Hepatocyte (in vitro differentiated cells): Measurements from ENCODE around the gene IGFBP7. TPM values are rescaled to one million over a fixed set of nuclear protein-coding genes. Genes with fewer than 3 reads are reported as not detected.
"Not testable (repeated sequence)": the region's sequence is repeated elsewhere in the genome, so short reads cannot be mapped to it uniquely, and the experiment has no call there.

ENCODE experiments used
- DNase-seq: peaks from one replicate; pipeline ENCODE4 v3.0.0-alpha.2; 2016; ENCODE audit warnings: low spot score
- H2AFZ ChIP-seq: fragments of 200-600 bp; sonication (generic); 2 replicates; pipeline ENCODE4 v1.6.0; 2016; ENCODE audit warnings: antibody characterized with exemption, mild to moderate bottlenecking
- H3K27ac ChIP-seq: fragments of 200-600 bp; sonication (generic); 2 replicates; pipeline ENCODE4 v1.5.1; 2016; ENCODE audit warnings: mild to moderate bottlenecking
- H3K27me3 ChIP-seq: fragments of 200-600 bp; sonication (generic); 2 replicates; pipeline ENCODE4 v1.6.1; 2016
- H3K36me3 ChIP-seq: fragments of 200-600 bp; sonication (generic); replicated peaks from 2 replicates; pipeline ENCODE4 v1.5.1; 2016; ENCODE audit warnings: low read depth; ENCODE audit not compliant: insufficient read depth
- H3K4me1 ChIP-seq: fragments of 200-600 bp; sonication (generic); 2 replicates; pipeline ENCODE4 v1.5.1; 2016; ENCODE audit warnings: mild to moderate bottlenecking, moderate library complexity; ENCODE audit not compliant: insufficient read depth
- H3K4me2 ChIP-seq: fragments of 200-600 bp; sonication (generic); 2 replicates; pipeline ENCODE4 v1.6.0; 2016
- H3K4me3 ChIP-seq: fragments of 200-600 bp; sonication (generic); 2 replicates; pipeline ENCODE4 v1.5.1; 2016; ENCODE audit warnings: mild to moderate bottlenecking
- H3K79me2 ChIP-seq: fragments of 200-600 bp; sonication (generic); 2 replicates; pipeline ENCODE4 v1.6.0; 2017; ENCODE audit warnings: mild to moderate bottlenecking
- H3K9me2 ChIP-seq: fragments of 200-600 bp; sonication (generic); replicated peaks from 2 replicates; pipeline ENCODE4 v1.6.0; 2017; ENCODE audit warnings: mild to moderate bottlenecking; ENCODE audit not compliant: insufficient read depth
- H3K9me3 ChIP-seq: fragments of 200-600 bp; sonication (generic); 2 replicates; pipeline ENCODE4 v1.5.1; 2016; ENCODE audit warnings: low read depth, mild to moderate bottlenecking
- H4K20me1 ChIP-seq: fragments of 200-600 bp; sonication (generic); 2 replicates; pipeline ENCODE4 v1.6.0; 2016; ENCODE audit warnings: mild to moderate bottlenecking; ENCODE audit not compliant: insufficient read depth, poor library complexity, severe bottlenecking
- CTCF ChIP-seq: fragments of 200-600 bp; sonication (generic); IDR thresholded peaks from 2 replicates; pipeline ENCODE4 v1.5.1; 2016; ENCODE audit warnings: antibody characterized with exemption, mild to moderate bottlenecking; ENCODE audit not compliant: poor library complexity
- EZH2 ChIP-seq: fragments of 200-600 bp; sonication (generic); IDR thresholded peaks from 2 replicates; pipeline ENCODE4 v1.6.1; 2016; ENCODE audit warnings: antibody characterized with exemption, mild to moderate bottlenecking, borderline replicate concordance
- EZH2phosphoT487 ChIP-seq: fragments of 200-600 bp; sonication (generic); IDR thresholded peaks from one replicate; pipeline ENCODE4 v1.6.1; 2018; ENCODE audit warnings: antibody characterized with exemption, mild to moderate bottlenecking, low read depth, moderate library complexity; ENCODE audit not compliant: unreplicated experiment, severe bottlenecking
- WGBS: methylation state at CpG from one replicate; pipeline ENCODE4 v1.1.6; 2016; ENCODE audit warnings: low lambda C conversion rate; ENCODE audit errors: missing lambda C conversion rate; 5-methylcytosine and 5-hydroxymethylcytosine counted together
- polyA plus RNA-seq: library from polyadenylated mRNA; unstranded; fragments of >200 nt; fragmentation: Nextera tagmentation; extraction: Ambion mirVana; gene quantifications from 2 replicates; pipeline ENCODE4 v1.2.1, GENCODE V29; 2016
- total RNA-seq: library from RNA; depleted of rRNA; stranded (reverse); fragments of >200 nt; gene quantifications from 2 replicates; pipeline ENCODE4 v1.2.3, GENCODE V29; 2014

The IGFBP7 gene
- total and polyA plus RNA-seq, 2 experiments from 2014 or later, result 73.4 to 122 TPM

GRCh38 chr4:57061395-57061794, 48.8 kb downstream of the IGFBP7 start:
- no peak overlapping the region for H3K27ac ChIP-seq

GRCh38 chr4:57060717-57061067, 49.5 kb downstream of the IGFBP7 start:
- H3K4me3 ChIP-seq, H3K36me3 ChIP-seq, H2AFZ ChIP-seq, H3K4me2 ChIP-seq, H4K20me1 ChIP-seq, H3K9me2 ChIP-seq, H3K27ac ChIP-seq, DNase-seq, H3K79me2 ChIP-seq, H3K9me3 ChIP-seq, H3K27me3 ChIP-seq: not testable (repeated sequence)
- peaks cover 32% of the 10 kb centered on the region for H3K4me1 ChIP-seq
- 94% methylated on average over 6 of the region's 6 CpGs for WGBS

More at GRCh38 chr4:57061395-57061794, 48.8 kb downstream of the IGFBP7 start:
- no peaks in the 10 kb centered on the region for H3K36me3 ChIP-seq
- H3K79me2 ChIP-seq, result no peaks in the 10 kb centered on the region
- no peak for DNase-seq
- TF ChIP-seq CTCF (no peak), EZH2 (no peak), EZH2phosphoT487 (no peak)
- no peak overlapping the region for H3K4me2 ChIP-seq
- no peaks in the 10 kb centered on the region for H4K20me1 ChIP-seq
- H2AFZ ChIP-seq, result no peak overlapping the region
- no peaks in the 10 kb centered on the region for H3K9me3 ChIP-seq
- no peaks in the 10 kb centered on the region for H3K9me2 ChIP-seq
- peaks cover 28% of the 10 kb centered on the region for H3K4me1 ChIP-seq
- H3K4me3 ChIP-seq, result no peak overlapping the region
- WGBS, result 73% methylated on average over 5 of the region's 5 CpGs
- no peaks in the 10 kb centered on the region for H3K27me3 ChIP-seq

GRCh38 chr4:57059890-57060716, 50.1 kb downstream of the IGFBP7 start:
- no peak for TF ChIP-seq EZH2phosphoT487
- no peak for TF ChIP-seq CTCF
- TF ChIP-seq EZH2, result no peak
- Histone ChIP-seq H3K4me1 (peaks cover 32% of the 10 kb centered on the region), H3K79me2 (no peaks in the 10 kb centered on the region), H3K9me2 (no peaks in the 10 kb centered on the region), H3K27me3 (no peaks in the 10 kb centered on the region), H3K4me3 (no peak overlapping the region), H3K4me2 (no peak overlapping the region), H3K9me3 (no peaks in the 10 kb centered on the region), H3K36me3 (no peaks in the 10 kb centered on the region), H4K20me1 (no peaks in the 10 kb centered on the region), H3K27ac (peak overlapping the region; percentile 4), H2AFZ (no peak overlapping the region)
- DNase-seq, result no peak
- 55% methylated on average over 6 of the region's 6 CpGs for WGBS

DNA sequence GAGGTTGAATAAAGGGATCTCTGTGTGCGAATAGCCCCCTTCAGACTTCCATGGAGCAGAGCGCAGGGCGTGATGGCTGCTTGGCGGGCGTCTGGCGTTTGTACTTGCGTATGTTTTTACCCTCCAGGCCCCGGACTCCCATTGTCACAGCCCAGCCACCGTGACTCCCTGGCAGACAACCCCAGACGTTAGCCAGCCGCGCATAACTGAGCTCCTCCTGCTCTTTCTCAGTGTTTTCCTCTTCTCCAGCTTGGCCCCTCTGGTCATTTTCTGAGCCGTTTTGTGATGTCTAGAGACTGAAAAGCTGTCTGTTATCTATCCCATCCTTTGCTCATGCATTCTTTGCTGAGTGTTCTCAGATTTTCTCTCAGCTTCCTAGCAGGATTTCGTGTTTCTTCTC, 54.3 kb downstream of the IGFBP7 start:
- Histone ChIP-seq H3K27ac (peak overlapping the region; percentile 67), H3K27me3 (no peaks in the 10 kb centered on the region), H3K79me2 (no peaks in the 10 kb centered on the region), H3K4me3 (no peak overlapping the region), H3K4me1 (peaks cover 13% of the 10 kb centered on the region), H4K20me1 (no peaks in the 10 kb centered on the region), H2AFZ (no peak overlapping the region), H3K36me3 (no peaks in the 10 kb centered on the region), H3K4me2 (peak overlapping the region; percentile 69), H3K9me2 (no peaks in the 10 kb centered on the region), H3K9me3 (no peaks in the 10 kb centered on the region)
- no peak for DNase-seq
- WGBS, result 29% methylated on average over 14 of the region's 14 CpGs
- no peak for TF ChIP-seq EZH2
- TF ChIP-seq CTCF, result no peak
- no peak for TF ChIP-seq EZH2phosphoT487
